HG03139 (cell line): ENCODE data around the gene CD19.
A peak's percentile ranks its signal among the peaks of the same experiment; 100 is the strongest.
"Not testable (repeated sequence)": the region's sequence is repeated elsewhere in the genome, so short reads cannot be mapped to it uniquely, and the experiment has no call there.

Source experiments
- ATAC-seq: cut with Tn5 transposase; IDR thresholded peaks from one replicate; pipeline ENCODE4 v1.9.1; 2021; ENCODE audit not compliant: unreplicated experiment

Gene CD19

GRCh38 chr16:28935924-28936783, 4.4 kb downstream of the CD19 start:
- ATAC-seq = peak; percentile 62

GRCh38 chr16:28936784-28937155, 5.0 kb downstream of the CD19 start:
- ATAC-seq = no peak

- no peak for ATAC-seq
Measured at GRCh38 chr16:28937222-28937876, 5.6 kb downstream of the CD19 start.

- no peak for ATAC-seq
Measured at GRCh38 chr16:28938721-28939120, 7.0 kb downstream of the CD19 start.

GRCh38 chr16:28939825-28940224, 8.1 kb downstream of the CD19 start:
- not testable (repeated sequence) for ATAC-seq

GRCh38 chr16:28943281-28943680, 11.5 kb downstream of the CD19 start:
- ATAC-seq = no peak

GRCh38 chr16:28946681-28947080, 14.9 kb downstream of the CD19 start:
- no peak for ATAC-seq

GRCh38 chr16:28950648-28951409, 19.1 kb downstream of the CD19 start, which contains the start of gene NFATC2IP:
NFATC2IP (plus strand) TSS chr16:28950937; CDS start chr16:28951012, 75 bp downstream.
- ATAC-seq = peak; percentile 93

- no peak for ATAC-seq
Measured at GRCh38 chr16:28951410-28951943, 19.7 kb downstream of the CD19 start.

GRCh38 chr16:28958216-28958615, 26.4 kb downstream of the CD19 start:
- no peak for ATAC-seq

- no peak for ATAC-seq
Measured at GRCh38 chr16:28958836-28959235, 27.1 kb downstream of the CD19 start.

- ATAC-seq = no peak
Measured at GRCh38 chr16:28964072-28964471, 32.3 kb downstream of the CD19 start.

GRCh38 chr16:28964496-28964895, 32.7 kb downstream of the CD19 start:
- no peak for ATAC-seq

- ATAC-seq = no peak
Measured at GRCh38 chr16:28967156-28967555, 35.4 kb downstream of the CD19 start.

- ATAC-seq = not testable (repeated sequence)
Measured at GRCh38 chr16:28969696-28970095, 37.9 kb downstream of the CD19 start.

- ATAC-seq = no peak
Measured at GRCh38 chr16:28974007-28974436, 42.3 kb downstream of the CD19 start.

GRCh38 chr16:28974437-28975157, 42.8 kb downstream of the CD19 start, which contains the start of gene SPNS1:
SPNS1 (plus strand) TSS chr16:28974778; CDS start chr16:28975152, 374 bp downstream.
- ATAC-seq = peak; percentile 81

- peak; percentile 8 for ATAC-seq
Measured at GRCh38 chr16:28975158-28975599, 43.4 kb downstream of the CD19 start.

GRCh38 chr16:28977703-28978662, 46.2 kb downstream of the CD19 start:
- no peak for ATAC-seq
